WTC11 (cell line): ENCODE data around the gene TUBA4B.
"Not testable (repeated sequence)": the region's sequence is repeated elsewhere in the genome, so short reads cannot be mapped to it uniquely, and the experiment has no call there.

Source experiments
- CTCF ChIP-seq: fragments of 200-600 bp; IDR thresholded peaks from 2 replicates; pipeline ENCODE4 v1.8.0; 2022; ENCODE audit warnings: antibody characterized with exemption
- JUN ChIP-seq: sonication (generic); formaldehyde crosslinking; IDR thresholded peaks from 2 replicates; pipeline ENCODE4 v1.8.0; 2023; ENCODE audit warnings: mild to moderate bottlenecking, missing genetic modification reagents
- NR1H2 ChIP-seq: sonication (generic); formaldehyde crosslinking; IDR thresholded peaks from 2 replicates; pipeline ENCODE4 v1.9.0; 2021; ENCODE audit warnings: mild to moderate bottlenecking, moderate library complexity, missing genetic modification reagents
- ZBTB21 ChIP-seq: sonication (generic); formaldehyde crosslinking; IDR thresholded peaks from 2 replicates; pipeline ENCODE4 v1.8.1; 2023; ENCODE audit warnings: mild to moderate bottlenecking, missing genetic modification reagents, borderline replicate concordance
- ZNF263 ChIP-seq: sonication (generic); formaldehyde crosslinking; IDR thresholded peaks from 2 replicates; pipeline ENCODE4 v1.8.1; 2022; ENCODE audit warnings: low read depth, mild to moderate bottlenecking, moderate library complexity, missing genetic modification reagents

DNA sequence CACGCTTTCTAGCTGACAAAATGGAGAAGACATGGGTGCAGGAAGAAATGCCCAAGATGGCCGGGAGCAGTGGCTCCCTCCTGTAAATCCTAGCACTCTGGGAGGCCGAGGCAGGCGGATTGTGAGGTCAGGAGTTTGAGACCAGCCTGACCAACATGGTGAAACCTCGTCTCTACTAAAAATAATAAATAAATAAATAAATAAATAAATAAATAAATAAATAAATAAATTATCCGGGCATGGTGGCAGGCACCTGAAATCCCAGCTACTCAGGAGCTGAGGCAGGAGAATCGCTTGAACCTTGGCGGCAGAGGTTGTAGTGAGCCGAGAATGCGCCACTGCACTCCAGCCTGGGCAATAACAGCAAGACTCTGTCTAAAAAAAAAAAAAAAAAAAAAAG, 5.9 kb downstream of the TUBA4B start:
- not testable (repeated sequence) for TF ChIP-seq ZNF263 (CRISPR knock-in tag); NR1H2 (CRISPR knock-in tag); ZBTB21 (CRISPR knock-in tag); CTCF; JUN (CRISPR knock-in tag)
